Amniotic stem cell (primary cell): ENCODE data around the gene SF3A2.
"Not testable (repeated sequence)": the region's sequence is repeated elsewhere in the genome, so short reads cannot be mapped to it uniquely, and the experiment has no call there.

Experiments
- DNase-seq: peaks from one replicate; lab custom pipeline; 2025; lab: John Stamatoyannopoulos, UW

Gene SF3A2

GRCh38 chr19:2236314-2237050 is at the start of gene SF3A2, which contains the start of gene PLEKHJ1:
Gene SF3A2, plus strand, starts transcription at chr19:2236824. Its CDS starts 6,595 bp downstream, at chr19:2243419.
Gene PLEKHJ1, minus strand, starts transcription at chr19:2236329. Its CDS starts 81 bp downstream, at chr19:2236248.
- DNase-seq: peak; percentile 92

- no peak for DNase-seq
These were observed 49.5 kb upstream of the SF3A2 start for GRCh38 chr19:2187159-2187558.

GRCh38 chr19:2188708-2189385 is 47.8 kb upstream of the SF3A2 start:
- no peak for DNase-seq

- DNase-seq: no peak
These were observed 46.7 kb upstream of the SF3A2 start for GRCh38 chr19:2189880-2190279.

- DNase-seq: no peak
These were observed 45.7 kb upstream of the SF3A2 start for GRCh38 chr19:2190848-2191455.

- DNase-seq: no peak
These were observed 44.9 kb upstream of the SF3A2 start for GRCh38 chr19:2191456-2192310.

GRCh38 chr19:2192862-2193261 is 43.8 kb upstream of the SF3A2 start:
- DNase-seq: no peak

GRCh38 chr19:2193807-2194206 is 42.8 kb upstream of the SF3A2 start:
- no peak for DNase-seq

GRCh38 chr19:2194513-2195078 is 42.0 kb upstream of the SF3A2 start:
- no peak for DNase-seq

GRCh38 chr19:2195361-2195760 is 41.3 kb upstream of the SF3A2 start:
- DNase-seq: no peak

GRCh38 chr19:2195914-2196313 is 40.7 kb upstream of the SF3A2 start:
- DNase-seq: no peak

GRCh38 chr19:2197270-2197669 is 39.4 kb upstream of the SF3A2 start:
- DNase-seq: no peak

GRCh38 chr19:2198317-2198716 is 38.3 kb upstream of the SF3A2 start:
- DNase-seq: no peak

- DNase-seq: no peak
These were observed 37.4 kb upstream of the SF3A2 start for GRCh38 chr19:2199215-2199614.

- DNase-seq: no peak
These were observed 36.6 kb upstream of the SF3A2 start for GRCh38 chr19:2199861-2200623.

- DNase-seq: not testable (repeated sequence)
These were observed 35.9 kb upstream of the SF3A2 start for GRCh38 chr19:2200624-2201294.

- no peak for DNase-seq
These were observed 35.0 kb upstream of the SF3A2 start for GRCh38 chr19:2201473-2202148.

GRCh38 chr19:2202366-2202765 is 34.3 kb upstream of the SF3A2 start:
- DNase-seq: no peak

- no peak for DNase-seq
These were observed 29.6 kb upstream of the SF3A2 start for GRCh38 chr19:2207008-2207407.
